Activated CD4-positive, alpha-beta T cell treated with anti-CD3 and anti-CD28 coated beads for 36 hours (primary cell): ENCODE measurements around the gene RACGAP1. TPM values are rescaled to one million over a fixed set of nuclear protein-coding genes. Genes with fewer than 3 reads are reported as not detected.

Experiments
- ATAC-seq: fragments of 200-7000 bp; cut with Tn5 transposase; one replicate; pipeline ENCODE4 v1.10.0; 2021; ENCODE audit warnings: mild to moderate bottlenecking, moderate library complexity
- CTCF ChIA-PET: fragments of 350-600 bp; sonication (Branson Sonifier 250); formaldehyde crosslinking; loops from one replicate; lab custom pipeline; 2021; ENCODE audit warnings: antibody characterized with exemption; lab: Charles Lee
- POLR2A ChIA-PET: fragments of 350-600 bp; sonication (Branson Sonifier 250); formaldehyde crosslinking; loops from one replicate; lab custom pipeline; 2021; ENCODE audit warnings: antibody characterized with exemption, inconsistent platforms; lab: Charles Lee
- DNase-seq: peaks from one replicate; pipeline ENCODE4 v3.0.0-alpha.2; 2020
- H3K27ac Mint-ChIP-seq: one replicate; pipeline ENCODE4 v1.8.0; 2021; ENCODE audit warnings: mixed read lengths
- H3K27me3 Mint-ChIP-seq: one replicate; pipeline ENCODE4 v1.8.0; 2021; ENCODE audit warnings: mixed read lengths
- H3K36me3 Mint-ChIP-seq: one replicate; pipeline ENCODE4 v1.8.0; 2021; ENCODE audit warnings: low read depth, mixed read lengths
- H3K4me1 Mint-ChIP-seq: one replicate; pipeline ENCODE4 v1.8.0; 2021; ENCODE audit warnings: mixed read lengths
- H3K4me3 Mint-ChIP-seq: one replicate; pipeline ENCODE4 v1.8.0; 2021; ENCODE audit warnings: mild to moderate bottlenecking, moderate library complexity, mixed read lengths
- H3K9me3 Mint-ChIP-seq: one replicate; pipeline ENCODE4 v1.8.0; 2021; ENCODE audit warnings: low read depth, mixed read lengths
- intact Hi-C, 2 experiments: fragments of 100-400 bp; cut with DNase I in 1 of 2; cut with micrococcal nuclease in 1 of 2; formaldehyde crosslinking; loops; one replicate each; pipeline versions ENCODE4 v1.14.2 to v1.15.1; 2022 to 2024; cut with DNase I, micrococcal nuclease
- total RNA-seq, 2 experiments: library from RNA; stranded (reverse); gene quantifications; one replicate each; pipeline ENCODE4 v1.2.3, GENCODE V29; 2021

RACGAP1 gene
- total RNA-seq, 2 experiments from 2014 or later = 99.7 to 118 TPM

DNA sequence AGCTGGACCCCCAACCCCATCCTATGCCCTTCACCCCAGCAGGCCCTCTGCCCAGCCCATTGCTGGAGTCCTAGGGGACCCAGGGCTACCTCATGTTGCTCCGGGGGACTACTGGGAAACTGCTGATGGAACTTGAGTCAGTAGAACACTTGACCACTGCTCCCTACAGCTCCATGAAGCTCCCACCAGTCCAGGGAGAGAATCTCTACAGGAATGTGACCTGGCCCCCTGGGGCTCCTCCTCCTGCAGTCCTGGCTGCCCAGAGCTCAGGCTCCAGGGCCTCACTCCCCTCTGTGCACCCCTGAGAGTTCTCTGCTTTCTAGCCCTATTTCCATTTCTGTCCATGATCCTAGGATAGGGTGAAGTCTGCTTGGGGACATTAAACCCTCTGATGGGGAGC is 85.6 kb downstream of the RACGAP1 start:
- Mint-ChIP-seq H3K4me3 (no peak overlapping the region), H3K9me3 (no peaks in the 10 kb centered on the region), H3K27me3 (no peaks in the 10 kb centered on the region), H3K27ac (no peak overlapping the region), H3K36me3 (no peaks in the 10 kb centered on the region), H3K4me1 (peaks cover 3% of the 10 kb centered on the region)
- DNase-seq (no peak), ATAC-seq (no peak)
- intact Hi-C loops = no loop called here
- CTCF ChIA-PET = interaction anchor here (0.9 to 1.1 kb wide), 2 partner anchors 98 to 100 kb away, joined by 3 to 4 read pairs; no protein-coding TSS in a partner anchor
- POLR2A ChIA-PET = no interaction called here

DNA sequence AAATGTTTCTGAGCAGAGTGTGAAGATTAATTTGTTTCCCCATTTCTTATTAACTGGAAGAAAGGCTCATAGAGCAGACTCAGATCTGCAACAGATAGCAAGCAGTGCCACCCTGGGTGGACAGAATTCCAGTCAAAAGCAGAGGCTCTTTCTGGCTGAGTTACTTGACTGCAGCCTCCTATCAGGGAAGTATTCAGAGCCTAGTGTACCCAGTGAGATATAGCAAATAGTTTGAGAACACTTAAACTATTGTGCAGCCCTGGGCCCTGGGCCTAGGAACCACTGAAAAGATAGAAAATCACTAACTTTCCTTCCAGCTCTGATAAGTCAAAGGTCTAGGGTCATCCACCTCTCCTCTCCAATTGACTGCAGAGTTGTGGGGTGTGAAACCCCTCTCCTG is 86.0 kb downstream of the RACGAP1 start:
- Mint-ChIP-seq H3K9me3 (no peaks in the 10 kb centered on the region), H3K27me3 (no peaks in the 10 kb centered on the region), H3K4me3 (no peak overlapping the region), H3K27ac (no peak overlapping the region), H3K36me3 (no peaks in the 10 kb centered on the region), H3K4me1 (peaks cover under 1% of the 10 kb centered on the region)
- no peak for ATAC-seq
- DNase-seq = no peak
- intact Hi-C loops = no loop called here
- ChIA-PET CTCF (interaction anchor here (0.9 to 1.1 kb wide), 2 partner anchors 98 to 100 kb away, joined by 3 to 4 read pairs; no protein-coding TSS in a partner anchor), POLR2A (no interaction called here)

Other genes with a start within 250 kb of the RACGAP1 start
- 1 to 10 TPM; 4.3 to 4.5 TPM for gene NCKAP5L, start 197.1 kb downstream of the RACGAP1 start, total RNA-seq
- gene BCDIN3D, start 182.4 kb downstream of the RACGAP1 start, total RNA-seq = 1 to 10 TPM; 5.5 to 5.6 TPM
- under 1 TPM; 0.53 to 0.91 TPM for gene FAIM2, start 121.6 kb downstream of the RACGAP1 start, total RNA-seq
- gene AQP2, start 74.8 kb downstream of the RACGAP1 start, total RNA-seq = not detected
- not detected for gene AQP5, start 63.6 kb downstream of the RACGAP1 start, total RNA-seq
- not detected for gene AQP6, start 52.5 kb downstream of the RACGAP1 start, total RNA-seq
- gene ASIC1, start 32.1 kb upstream of the RACGAP1 start, total RNA-seq = 1 to 10 TPM; 7.3 to 8.0 TPM
- gene SMARCD1, start 59.8 kb upstream of the RACGAP1 start, total RNA-seq = 10 to 100 TPM; 51.8 to 76.6 TPM
- gene GPD1, start 78.5 kb upstream of the RACGAP1 start, total RNA-seq = under 1 TPM; 0.25 to 0.37 TPM
- 10 to 100 TPM; 26.8 to 44.2 TPM for gene COX14, start 86.7 kb upstream of the RACGAP1 start, total RNA-seq
- 10 to 100 TPM; 49.4 to 64.4 TPM for gene CERS5, start 141.9 kb upstream of the RACGAP1 start, total RNA-seq